WTC11 (cell line): ENCODE results near the gene KRTAP20-4. TPM values are rescaled to one million over a fixed set of nuclear protein-coding genes. Genes with fewer than 3 reads are reported as not detected.

ENCODE experiments used
- ATAC-seq: fragments of 200-7000 bp; cut with Tn5 transposase; 2 replicates; pipeline ENCODE4 v1.10.0; 2021; ENCODE audit warnings: mild to moderate bottlenecking, moderate library complexity
- CTCF ChIA-PET: fragments of 300-600 bp; sonication (Branson Sonifier 250); formaldehyde crosslinking; loops from one replicate; lab custom pipeline; 2021; ENCODE audit warnings: antibody characterized with exemption; lab: Charles Lee
- POLR2A ChIA-PET: fragments of 350-600 bp; sonication (Branson Sonifier 250); formaldehyde crosslinking; loops from one replicate; lab custom pipeline; 2021; ENCODE audit warnings: antibody characterized with exemption; lab: Charles Lee
- DNase-seq: peaks from one replicate; pipeline ENCODE4 v3.0.0; 2021; ENCODE audit warnings: low spot score
- H3K27ac Mint-ChIP-seq: 2 replicates; pipeline ENCODE4 v1.8.0; 2021; ENCODE audit warnings: mixed read lengths
- H3K27me3 Mint-ChIP-seq: 2 replicates; pipeline ENCODE4 v1.8.0; 2021; ENCODE audit warnings: low read depth, mild to moderate bottlenecking, moderate library complexity, mixed read lengths
- H3K36me3 Mint-ChIP-seq: 2 replicates; pipeline ENCODE4 v1.8.0; 2021; ENCODE audit warnings: mixed read lengths
- H3K4me1 Mint-ChIP-seq: 2 replicates; pipeline ENCODE4 v1.8.0; 2022; ENCODE audit warnings: mixed read lengths
- H3K4me3 Mint-ChIP-seq: 2 replicates; pipeline ENCODE4 v1.8.0; 2021; ENCODE audit warnings: mild to moderate bottlenecking, moderate library complexity, mixed read lengths
- H3K9me3 Mint-ChIP-seq: 2 replicates; pipeline ENCODE4 v1.8.0; 2021; ENCODE audit warnings: mixed read lengths
- ATF1 ChIP-seq: sonication (generic); formaldehyde crosslinking; IDR thresholded peaks from 2 replicates; pipeline ENCODE4 v1.8.1; 2023; ENCODE audit warnings: mild to moderate bottlenecking, moderate library complexity, missing genetic modification reagents
- ETV6 ChIP-seq: sonication (generic); formaldehyde crosslinking; IDR thresholded peaks from 2 replicates; pipeline ENCODE4 v1.8.1; 2022; ENCODE audit warnings: mild to moderate bottlenecking, missing genetic modification reagents
- GRHL2 ChIP-seq: fragments of 250-450 bp; sonication (Bioruptor Pico); IDR thresholded peaks from 2 replicates; pipeline ENCODE4 v1.8.0; 2022; ENCODE audit warnings: mild to moderate bottlenecking, moderate library complexity; ENCODE audit not compliant: insufficient replicate concordance, severe bottlenecking
- JUN ChIP-seq: sonication (generic); formaldehyde crosslinking; IDR thresholded peaks from 2 replicates; pipeline ENCODE4 v1.8.0; 2023; ENCODE audit warnings: mild to moderate bottlenecking, missing genetic modification reagents
- MXD4 ChIP-seq: fragments of 250-450 bp; sonication (Bioruptor Pico); IDR thresholded peaks from 2 replicates; pipeline ENCODE4 v1.8.0; 2021; ENCODE audit warnings: mild to moderate bottlenecking, moderate library complexity, borderline replicate concordance
- MYBL2 ChIP-seq: sonication (generic); formaldehyde crosslinking; IDR thresholded peaks from 2 replicates; pipeline ENCODE4 v1.8.1; 2023; ENCODE audit warnings: mild to moderate bottlenecking, moderate library complexity, missing genetic modification reagents
- RELA ChIP-seq: sonication (generic); formaldehyde crosslinking; IDR thresholded peaks from 2 replicates; pipeline ENCODE4 v1.8.1; 2022; ENCODE audit warnings: missing genetic modification reagents, mild to moderate bottlenecking, borderline replicate concordance
- TCF7 ChIP-seq: sonication (generic); formaldehyde crosslinking; IDR thresholded peaks from 2 replicates; pipeline ENCODE4 v1.8.0; 2022; ENCODE audit warnings: mild to moderate bottlenecking, low read depth, missing genetic modification reagents, moderate library complexity
- TEAD1 ChIP-seq: sonication (generic); formaldehyde crosslinking; IDR thresholded peaks from 2 replicates; pipeline ENCODE4 v1.8.0; 2022; ENCODE audit warnings: mild to moderate bottlenecking, missing genetic modification reagents
- TEAD4 ChIP-seq: sonication (generic); formaldehyde crosslinking; IDR thresholded peaks from 2 replicates; pipeline ENCODE4 v1.8.0; 2022; ENCODE audit warnings: mild to moderate bottlenecking, missing genetic modification reagents
- TP53 ChIP-seq: sonication (generic); formaldehyde crosslinking; IDR thresholded peaks from 2 replicates; pipeline ENCODE4 v1.8.1; 2023; ENCODE audit warnings: mild to moderate bottlenecking, missing genetic modification reagents
- ZNF232 ChIP-seq: sonication (generic); formaldehyde crosslinking; IDR thresholded peaks from 2 replicates; pipeline ENCODE4 v1.8.0; 2022; ENCODE audit warnings: mild to moderate bottlenecking, missing genetic modification reagents
- ZNF416 ChIP-seq: fragments of 250-450 bp; sonication (Bioruptor Pico); IDR thresholded peaks from 2 replicates; pipeline ENCODE4 v1.9.0; 2021; ENCODE audit warnings: mild to moderate bottlenecking, inconsistent platforms
- ZNF671 ChIP-seq: fragments of 250-450 bp; sonication (Bioruptor Pico); IDR thresholded peaks from 2 replicates; pipeline ENCODE4 v1.8.0; 2021; ENCODE audit warnings: mild to moderate bottlenecking
- total RNA-seq: library from RNA; stranded (reverse); gene quantifications from 3 replicates; pipeline ENCODE4 v1.2.3, GENCODE V29; 2021
- TF ChIP-seq, protein P1 (sequence below): sonication (generic); formaldehyde crosslinking; IDR thresholded peaks from 2 replicates; pipeline ENCODE4 v1.8.0; 2022; ENCODE audit warnings: mild to moderate bottlenecking, missing genetic modification reagents
- TF ChIP-seq, protein P2 (sequence below): sonication (generic); formaldehyde crosslinking; IDR thresholded peaks from 2 replicates; pipeline ENCODE4 v1.8.0; 2022; ENCODE audit warnings: mild to moderate bottlenecking, missing genetic modification reagents
- TF ChIP-seq, protein P3 (sequence below): sonication (generic); formaldehyde crosslinking; conservative IDR thresholded peaks from 2 replicates; pipeline ENCODE4 v1.8.1; 2022; ENCODE audit warnings: mild to moderate bottlenecking, missing genetic modification reagents
- TF ChIP-seq, protein P4 (sequence below): sonication (generic); formaldehyde crosslinking; IDR thresholded peaks from 2 replicates; pipeline ENCODE4 v1.8.1; 2022; ENCODE audit warnings: low read depth, missing genetic modification reagents, borderline replicate concordance
- TF ChIP-seq, protein P5 (sequence below): fragments of 250-450 bp; sonication (Bioruptor Pico); IDR thresholded peaks from 2 replicates; pipeline ENCODE4 v1.9.0; 2021; ENCODE audit warnings: moderate library complexity, mild to moderate bottlenecking, inconsistent platforms, borderline replicate concordance
- TF ChIP-seq, protein P6 (sequence below): sonication (generic); formaldehyde crosslinking; IDR thresholded peaks from 2 replicates; pipeline ENCODE4 v1.8.0; 2022; ENCODE audit warnings: missing genetic modification reagents

The KRTAP20-4 gene
- total RNA-seq, 1 experiment from 2014 or later: not detected

DNA sequence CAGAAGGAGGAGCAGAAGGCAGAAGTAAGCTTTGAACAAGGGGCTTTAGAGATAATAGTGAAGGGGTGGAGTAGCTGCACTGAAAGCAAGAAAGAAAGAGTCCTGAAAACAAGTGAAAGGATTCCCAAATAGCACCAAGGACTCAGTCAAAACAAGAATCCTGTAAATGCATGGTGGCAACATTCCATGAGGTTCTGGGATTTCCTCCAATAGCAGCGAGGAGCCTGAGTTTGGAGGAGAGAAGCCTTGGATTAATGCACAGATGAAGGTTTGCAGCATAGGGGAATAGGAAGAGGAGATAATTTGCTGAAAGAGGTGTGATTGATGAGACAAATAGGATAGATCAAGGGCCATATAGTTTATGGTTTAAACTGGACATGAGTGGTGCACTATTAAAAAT is 41.1 kb upstream of the KRTAP20-4 start:
- H3K9me3 Mint-ChIP-seq: no peaks in the 10 kb centered on the region
- ATAC-seq (no peak), DNase-seq (no peak)
- H3K36me3 Mint-ChIP-seq: no peaks in the 10 kb centered on the region
- H3K4me3 Mint-ChIP-seq: no peak overlapping the region
- no peaks in the 10 kb centered on the region for H3K27me3 Mint-ChIP-seq
- TF ChIP-seq MXD4 (CRISPR knock-in tag): no peak
- TF ChIP-seq RELA: no peak
- no peak for TF ChIP-seq GRHL2 (CRISPR knock-in tag)
- TF ChIP-seq TEAD1 (CRISPR knock-in tag): no peak
- TF ChIP-seq, protein P1, sequence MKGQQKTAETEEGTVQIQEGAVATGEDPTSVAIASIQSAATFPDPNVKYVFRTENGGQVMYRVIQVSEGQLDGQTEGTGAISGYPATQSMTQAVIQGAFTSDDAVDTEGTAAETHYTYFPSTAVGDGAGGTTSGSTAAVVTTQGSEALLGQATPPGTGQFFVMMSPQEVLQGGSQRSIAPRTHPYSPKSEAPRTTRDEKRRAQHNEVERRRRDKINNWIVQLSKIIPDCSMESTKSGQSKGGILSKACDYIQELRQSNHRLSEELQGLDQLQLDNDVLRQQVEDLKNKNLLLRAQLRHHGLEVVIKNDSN (CRISPR knock-in tag): no peak
- TF ChIP-seq, protein P2, sequence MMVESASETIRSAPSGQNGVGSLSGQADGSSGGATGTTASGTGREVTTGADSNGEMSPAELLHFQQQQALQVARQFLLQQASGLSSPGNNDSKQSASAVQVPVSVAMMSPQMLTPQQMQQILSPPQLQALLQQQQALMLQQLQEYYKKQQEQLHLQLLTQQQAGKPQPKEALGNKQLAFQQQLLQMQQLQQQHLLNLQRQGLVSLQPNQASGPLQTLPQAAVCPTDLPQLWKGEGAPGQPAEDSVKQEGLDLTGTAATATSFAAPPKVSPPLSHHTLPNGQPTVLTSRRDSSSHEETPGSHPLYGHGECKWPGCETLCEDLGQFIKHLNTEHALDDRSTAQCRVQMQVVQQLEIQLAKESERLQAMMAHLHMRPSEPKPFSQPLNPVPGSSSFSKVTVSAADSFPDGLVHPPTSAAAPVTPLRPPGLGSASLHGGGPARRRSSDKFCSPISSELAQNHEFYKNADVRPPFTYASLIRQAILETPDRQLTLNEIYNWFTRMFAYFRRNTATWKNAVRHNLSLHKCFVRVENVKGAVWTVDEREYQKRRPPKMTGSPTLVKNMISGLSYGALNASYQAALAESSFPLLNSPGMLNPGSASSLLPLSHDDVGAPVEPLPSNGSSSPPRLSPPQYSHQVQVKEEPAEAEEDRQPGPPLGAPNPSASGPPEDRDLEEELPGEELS: no peak
- TF ChIP-seq, protein P3, sequence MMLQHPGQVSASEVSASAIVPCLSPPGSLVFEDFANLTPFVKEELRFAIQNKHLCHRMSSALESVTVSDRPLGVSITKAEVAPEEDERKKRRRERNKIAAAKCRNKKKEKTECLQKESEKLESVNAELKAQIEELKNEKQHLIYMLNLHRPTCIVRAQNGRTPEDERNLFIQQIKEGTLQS (CRISPR knock-in tag): no peak
- TF ChIP-seq, protein P4, sequence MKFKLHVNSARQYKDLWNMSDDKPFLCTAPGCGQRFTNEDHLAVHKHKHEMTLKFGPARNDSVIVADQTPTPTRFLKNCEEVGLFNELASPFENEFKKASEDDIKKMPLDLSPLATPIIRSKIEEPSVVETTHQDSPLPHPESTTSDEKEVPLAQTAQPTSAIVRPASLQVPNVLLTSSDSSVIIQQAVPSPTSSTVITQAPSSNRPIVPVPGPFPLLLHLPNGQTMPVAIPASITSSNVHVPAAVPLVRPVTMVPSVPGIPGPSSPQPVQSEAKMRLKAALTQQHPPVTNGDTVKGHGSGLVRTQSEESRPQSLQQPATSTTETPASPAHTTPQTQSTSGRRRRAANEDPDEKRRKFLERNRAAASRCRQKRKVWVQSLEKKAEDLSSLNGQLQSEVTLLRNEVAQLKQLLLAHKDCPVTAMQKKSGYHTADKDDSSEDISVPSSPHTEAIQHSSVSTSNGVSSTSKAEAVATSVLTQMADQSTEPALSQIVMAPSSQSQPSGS (CRISPR knock-in tag): no peak
- TF ChIP-seq ZNF671 (CRISPR knock-in tag): no peak
- no peak for TF ChIP-seq TP53
- no peak for TF ChIP-seq TCF7 (CRISPR knock-in tag)
- TF ChIP-seq TEAD4 (CRISPR knock-in tag): no peak
- no peak for TF ChIP-seq ETV6
- TF ChIP-seq, protein P5, sequence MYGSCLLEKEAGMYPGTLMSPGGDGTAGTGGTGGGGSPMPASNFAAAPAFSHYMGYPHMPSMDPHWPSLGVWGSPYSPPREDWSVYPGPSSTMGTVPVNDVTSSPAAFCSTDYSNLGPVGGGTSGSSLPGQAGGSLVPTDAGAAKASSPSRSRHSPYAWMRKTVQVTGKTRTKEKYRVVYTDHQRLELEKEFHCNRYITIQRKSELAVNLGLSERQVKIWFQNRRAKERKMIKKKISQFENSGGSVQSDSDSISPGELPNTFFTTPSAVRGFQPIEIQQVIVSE (CRISPR knock-in tag): no peak
- TF ChIP-seq, protein P6, sequence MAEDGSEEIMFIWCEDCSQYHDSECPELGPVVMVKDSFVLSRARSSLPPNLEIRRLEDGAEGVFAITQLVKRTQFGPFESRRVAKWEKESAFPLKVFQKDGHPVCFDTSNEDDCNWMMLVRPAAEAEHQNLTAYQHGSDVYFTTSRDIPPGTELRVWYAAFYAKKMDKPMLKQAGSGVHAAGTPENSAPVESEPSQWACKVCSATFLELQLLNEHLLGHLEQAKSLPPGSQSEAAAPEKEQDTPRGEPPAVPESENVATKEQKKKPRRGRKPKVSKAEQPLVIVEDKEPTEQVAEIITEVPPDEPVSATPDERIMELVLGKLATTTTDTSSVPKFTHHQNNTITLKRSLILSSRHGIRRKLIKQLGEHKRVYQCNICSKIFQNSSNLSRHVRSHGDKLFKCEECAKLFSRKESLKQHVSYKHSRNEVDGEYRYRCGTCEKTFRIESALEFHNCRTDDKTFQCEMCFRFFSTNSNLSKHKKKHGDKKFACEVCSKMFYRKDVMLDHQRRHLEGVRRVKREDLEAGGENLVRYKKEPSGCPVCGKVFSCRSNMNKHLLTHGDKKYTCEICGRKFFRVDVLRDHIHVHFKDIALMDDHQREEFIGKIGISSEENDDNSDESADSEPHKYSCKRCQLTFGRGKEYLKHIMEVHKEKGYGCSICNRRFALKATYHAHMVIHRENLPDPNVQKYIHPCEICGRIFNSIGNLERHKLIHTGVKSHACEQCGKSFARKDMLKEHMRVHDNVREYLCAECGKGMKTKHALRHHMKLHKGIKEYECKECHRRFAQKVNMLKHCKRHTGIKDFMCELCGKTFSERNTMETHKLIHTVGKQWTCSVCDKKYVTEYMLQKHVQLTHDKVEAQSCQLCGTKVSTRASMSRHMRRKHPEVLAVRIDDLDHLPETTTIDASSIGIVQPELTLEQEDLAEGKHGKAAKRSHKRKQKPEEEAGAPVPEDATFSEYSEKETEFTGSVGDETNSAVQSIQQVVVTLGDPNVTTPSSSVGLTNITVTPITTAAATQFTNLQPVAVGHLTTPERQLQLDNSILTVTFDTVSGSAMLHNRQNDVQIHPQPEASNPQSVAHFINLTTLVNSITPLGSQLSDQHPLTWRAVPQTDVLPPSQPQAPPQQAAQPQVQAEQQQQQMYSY: no peak
- no peak for TF ChIP-seq ATF1 (CRISPR knock-in tag)
- TF ChIP-seq JUN (CRISPR knock-in tag): no peak
- no peak for TF ChIP-seq ZNF232 (CRISPR knock-in tag)
- TF ChIP-seq ZNF416: no peak
- TF ChIP-seq MYBL2 (CRISPR knock-in tag): no peak
- TF ChIP-seq, all 79 proteins: peak for 0
- no peak overlapping the region for H3K27ac Mint-ChIP-seq
- CTCF ChIA-PET: no interaction called here
- no peaks in the 10 kb centered on the region for H3K4me1 Mint-ChIP-seq
- POLR2A ChIA-PET: no interaction called here
